Fibroblast of mammary gland (primary cell): ENCODE data around the gene PCNX2.
"Not testable (repeated sequence)": the region's sequence is repeated elsewhere in the genome, so short reads cannot be mapped to it uniquely, and the experiment has no call there.

ENCODE experiments used
- DNase-seq: peaks from one replicate; pipeline ENCODE4 v3.0.0-alpha.2; 2010; ENCODE audit warnings: low read depth
- H3K4me3 ChIP-seq: 2 replicates; pipeline ENCODE4 v1.5.1; 2011; ENCODE audit warnings: low read depth, mild to moderate bottlenecking, low read length, moderate library complexity; ENCODE audit not compliant: control insufficient read depth
- CTCF ChIP-seq: conservative IDR thresholded peaks from 2 replicates; pipeline ENCODE4 v1.5.1; 2011; ENCODE audit warnings: low read depth, low read length, inconsistent platforms; ENCODE audit not compliant: control insufficient read depth, insufficient read depth

Gene PCNX2

GRCh38 chr1:233135833-233136232, 159.7 kb downstream of the PCNX2 start:
- no peak for TF ChIP-seq CTCF
- H3K4me3 ChIP-seq, result no peak overlapping the region
- no peak for DNase-seq

- H3K4me3 ChIP-seq, result no peak overlapping the region
- no peak for TF ChIP-seq CTCF
- DNase-seq, result no peak
Measured at GRCh38 chr1:233132445-233132844, 163.1 kb downstream of the PCNX2 start.

- DNase-seq, H3K4me3 ChIP-seq: not testable (repeated sequence)
Measured at GRCh38 chr1:233129031-233129430, 166.5 kb downstream of the PCNX2 start.

GRCh38 chr1:233127157-233127556, 168.4 kb downstream of the PCNX2 start:
- no peak for TF ChIP-seq CTCF
- DNase-seq, result no peak
- no peak overlapping the region for H3K4me3 ChIP-seq

- DNase-seq, result no peak
- no peak overlapping the region for H3K4me3 ChIP-seq
Measured at GRCh38 chr1:233122779-233123178, 172.7 kb downstream of the PCNX2 start.

GRCh38 chr1:233121947-233122559, 173.5 kb downstream of the PCNX2 start:
- no peak overlapping the region for H3K4me3 ChIP-seq
- no peak for DNase-seq
- TF ChIP-seq CTCF, result no peak

More at GRCh38 chr1:233122779-233123178, 172.7 kb downstream of the PCNX2 start:
- TF ChIP-seq CTCF, result no peak

- TF ChIP-seq CTCF, result no peak
- no peak for DNase-seq
- H3K4me3 ChIP-seq, result no peak overlapping the region
Measured at GRCh38 chr1:233114860-233115259, 180.7 kb downstream of the PCNX2 start.
